ENCODE results near the gene SRR.
A peak's percentile ranks its signal among the peaks of the same experiment; 100 is the strongest.
"Not testable (repeated sequence)": the region's sequence is repeated elsewhere in the genome, so short reads cannot be mapped to it uniquely, and the experiment has no call there.

Gene SRR

GRCh38 chr17:2292100-2292499 lies 11.7 kb upstream of the SRR start:
- DNase-seq (ENCODE audit: low spot score) = no peak

- DNase-seq (ENCODE audit: low spot score) = no peak
Measured at GRCh38 chr17:2295575-2295974, 8.2 kb upstream of the SRR start.

GRCh38 chr17:2297023-2297422 lies 6.7 kb upstream of the SRR start:
- DNase-seq (ENCODE audit: low spot score) = no peak

GRCh38 chr17:2299136-2299535 lies 4.6 kb upstream of the SRR start:
- DNase-seq (ENCODE audit: low spot score) = no peak

- no peak for DNase-seq (ENCODE audit: low spot score)
Measured at GRCh38 chr17:2299756-2300155, 4.0 kb upstream of the SRR start.

- no peak for DNase-seq (ENCODE audit: low spot score)
Measured at GRCh38 chr17:2302778-2303203, 959 bp upstream of the SRR start.

GRCh38 chr17:2304931-2305330 lies 1.2 kb downstream of the SRR start:
- DNase-seq (ENCODE audit: low spot score) = no peak

- DNase-seq (ENCODE audit: low spot score) = no peak
Measured at GRCh38 chr17:2309338-2310154, 5.8 kb downstream of the SRR start.

GRCh38 chr17:2312736-2313135 lies 9.0 kb downstream of the SRR start:
- no peak for DNase-seq (ENCODE audit: low spot score)

- DNase-seq (ENCODE audit: low spot score) = not testable (repeated sequence)
Measured at GRCh38 chr17:2316916-2317205, 13.1 kb downstream of the SRR start.

- DNase-seq (ENCODE audit: low spot score) = no peak
Measured at GRCh38 chr17:2317796-2318195, 14.0 kb downstream of the SRR start.

GRCh38 chr17:2319051-2319450 lies 15.3 kb downstream of the SRR start:
- DNase-seq (ENCODE audit: low spot score) = no peak

- DNase-seq (ENCODE audit: low spot score) = no peak
Measured at GRCh38 chr17:2321399-2321798, 17.6 kb downstream of the SRR start.

- no peak for DNase-seq (ENCODE audit: low spot score)
Measured at GRCh38 chr17:2323629-2324314, 20.0 kb downstream of the SRR start.

- no peak for DNase-seq (ENCODE audit: low spot score)
Measured at GRCh38 chr17:2331303-2331702, 27.6 kb downstream of the SRR start.

GRCh38 chr17:2335726-2336214 lies 32.0 kb downstream of the SRR start:
- no peak for DNase-seq (ENCODE audit: low spot score)

- DNase-seq (ENCODE audit: low spot score) = peak; percentile 96
Measured at GRCh38 chr17:2336215-2336851, 32.6 kb downstream of the SRR start, which contains the start of gene TSR1. TSS of gene TSR1 (minus strand) at chr17:2336457. CDS start at chr17:2336427, 30 bp downstream.

GRCh38 chr17:2336852-2337543 lies 33.2 kb downstream of the SRR start, which contains the start of gene SGSM2:
TSS of gene SGSM2 (plus strand) at chr17:2337501. CDS start at chr17:2337689, 188 bp downstream.
- DNase-seq (ENCODE audit: low spot score) = peak; percentile 87

- peak; percentile 79 for DNase-seq (ENCODE audit: low spot score)
Measured at GRCh38 chr17:2337544-2338314, 34.0 kb downstream of the SRR start.

- DNase-seq (ENCODE audit: low spot score) = no peak
Measured at GRCh38 chr17:2338315-2338657, 34.5 kb downstream of the SRR start.

- DNase-seq (ENCODE audit: low spot score) = no peak
Measured at GRCh38 chr17:2343421-2343820, 39.7 kb downstream of the SRR start.

- DNase-seq (ENCODE audit: low spot score) = no peak
Measured at GRCh38 chr17:2344528-2344927, 40.8 kb downstream of the SRR start.

Measured in ecto neural progenitor cell (in vitro differentiated cells).